NCI-H446 (cell line): ENCODE data around the gene TMEM37.

Experiments used
- DNase-seq, 2 experiments: peaks; one replicate each; lab custom pipeline; 2025; lab: John Stamatoyannopoulos, UW

The TMEM37 gene

DNA sequence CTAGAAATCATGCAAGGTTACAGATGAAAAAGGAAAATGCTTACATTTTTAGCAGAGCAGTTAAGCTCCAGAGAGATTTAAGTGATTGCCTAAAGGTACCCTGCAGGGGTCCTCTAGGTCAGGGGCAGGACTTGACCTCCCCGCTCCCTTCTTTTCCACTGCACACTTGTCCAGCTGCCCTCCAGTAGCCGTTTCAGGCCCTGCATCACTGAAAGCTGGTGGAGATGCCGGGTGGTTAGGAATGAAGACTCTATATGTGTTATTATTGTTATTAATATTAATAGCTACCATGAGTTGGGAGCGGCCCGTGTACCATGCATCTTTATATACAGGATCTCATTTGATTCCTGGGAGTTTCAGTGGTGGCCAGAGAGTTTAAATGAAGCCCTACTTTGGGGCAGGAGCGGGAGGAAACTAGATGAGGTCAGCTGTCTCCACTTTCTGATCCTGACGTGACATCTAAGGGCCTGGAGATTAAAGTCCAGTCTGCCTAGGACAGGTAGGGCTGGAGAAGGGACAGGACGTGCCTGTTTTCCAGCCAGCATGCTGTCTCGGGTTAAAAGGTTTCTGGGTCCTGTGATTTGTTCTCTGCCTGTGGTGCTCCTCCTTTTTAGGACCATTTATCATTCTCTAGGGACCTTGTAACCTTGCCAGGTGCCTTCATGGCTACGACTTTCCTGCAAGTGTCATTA is 2.1 kb downstream of the TMEM37 start:
- DNase-seq: no peak

DNA sequence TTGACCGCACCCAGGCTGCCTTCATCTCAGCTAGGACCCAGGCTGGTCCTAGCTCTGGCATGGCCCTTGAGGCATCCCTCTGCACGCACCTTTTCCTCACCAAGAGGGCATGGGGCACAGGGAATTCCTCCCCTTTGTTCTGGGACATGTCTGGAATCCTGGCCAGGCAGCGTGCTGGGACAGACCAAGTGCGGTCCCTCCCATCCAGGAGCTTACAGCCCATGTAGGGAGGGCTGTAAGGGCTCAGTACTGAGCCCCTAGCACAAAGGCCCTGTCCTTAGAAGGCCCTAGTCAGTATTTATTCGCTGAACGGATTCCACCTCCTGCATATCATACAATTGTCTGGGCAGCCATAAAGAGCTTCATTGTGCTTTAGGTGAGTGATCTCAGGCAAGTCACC is 3.0 kb downstream of the TMEM37 start:
- DNase-seq: no peak

DNA sequence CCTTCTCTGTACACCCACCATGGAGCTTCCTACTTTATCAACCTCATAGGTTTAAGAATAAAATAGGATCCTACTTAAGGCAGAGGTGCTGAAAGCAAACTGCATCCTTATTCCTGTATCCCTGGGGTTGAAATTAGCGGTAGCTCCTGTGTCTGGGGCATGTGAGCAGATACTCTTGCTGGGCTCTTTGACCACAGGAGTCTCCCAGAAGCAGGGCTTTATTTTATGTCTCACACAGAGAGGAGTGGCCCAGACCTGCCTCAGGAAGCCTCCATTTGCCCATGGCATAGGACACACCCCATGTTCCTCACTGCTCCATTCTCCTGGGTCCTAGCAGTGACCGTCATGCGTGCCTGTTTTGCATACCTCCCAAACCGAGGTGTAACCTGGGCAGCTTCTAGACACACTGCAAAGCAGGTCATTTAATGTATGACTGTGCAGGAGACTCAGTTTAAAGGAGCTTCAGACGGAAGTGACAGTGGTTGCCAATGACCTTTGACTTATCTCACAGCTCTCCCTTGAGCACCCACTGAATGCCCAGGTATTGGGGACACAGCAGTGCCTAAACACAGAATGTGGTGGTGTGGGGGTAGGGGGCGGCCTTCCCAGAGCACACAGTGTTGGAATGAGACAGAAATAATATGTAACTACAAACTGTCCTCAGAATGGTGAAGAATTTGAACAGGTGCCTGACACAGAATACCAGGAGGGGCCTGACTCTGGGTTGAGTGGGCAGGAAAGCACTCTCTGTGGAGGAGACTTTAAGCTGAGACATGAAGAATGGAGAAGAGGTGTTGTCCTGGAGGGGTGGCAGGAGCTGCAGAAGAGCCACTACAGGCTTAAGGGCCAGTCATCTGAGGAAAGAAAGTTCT is 3.7 kb downstream of the TMEM37 start:
- DNase-seq: no peak

DNA sequence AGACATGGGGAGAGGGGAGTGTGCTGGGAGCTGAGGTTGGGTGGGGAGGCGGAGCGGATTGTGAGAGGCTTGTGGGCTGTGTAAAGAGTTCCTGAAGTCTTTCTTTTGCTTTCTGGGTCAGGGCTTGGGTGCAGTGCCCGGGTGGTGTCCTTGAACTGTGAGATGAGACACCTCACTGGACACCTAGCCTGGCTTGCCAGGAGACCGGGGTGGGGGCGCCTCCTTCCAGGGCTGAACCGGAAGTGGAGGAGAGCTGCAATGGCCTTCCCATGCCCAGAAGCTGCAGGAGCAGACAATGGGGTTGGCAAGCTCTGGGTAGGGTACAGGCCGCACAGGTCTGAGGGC is 4.3 kb downstream of the TMEM37 start:
- DNase-seq: no peak

DNA sequence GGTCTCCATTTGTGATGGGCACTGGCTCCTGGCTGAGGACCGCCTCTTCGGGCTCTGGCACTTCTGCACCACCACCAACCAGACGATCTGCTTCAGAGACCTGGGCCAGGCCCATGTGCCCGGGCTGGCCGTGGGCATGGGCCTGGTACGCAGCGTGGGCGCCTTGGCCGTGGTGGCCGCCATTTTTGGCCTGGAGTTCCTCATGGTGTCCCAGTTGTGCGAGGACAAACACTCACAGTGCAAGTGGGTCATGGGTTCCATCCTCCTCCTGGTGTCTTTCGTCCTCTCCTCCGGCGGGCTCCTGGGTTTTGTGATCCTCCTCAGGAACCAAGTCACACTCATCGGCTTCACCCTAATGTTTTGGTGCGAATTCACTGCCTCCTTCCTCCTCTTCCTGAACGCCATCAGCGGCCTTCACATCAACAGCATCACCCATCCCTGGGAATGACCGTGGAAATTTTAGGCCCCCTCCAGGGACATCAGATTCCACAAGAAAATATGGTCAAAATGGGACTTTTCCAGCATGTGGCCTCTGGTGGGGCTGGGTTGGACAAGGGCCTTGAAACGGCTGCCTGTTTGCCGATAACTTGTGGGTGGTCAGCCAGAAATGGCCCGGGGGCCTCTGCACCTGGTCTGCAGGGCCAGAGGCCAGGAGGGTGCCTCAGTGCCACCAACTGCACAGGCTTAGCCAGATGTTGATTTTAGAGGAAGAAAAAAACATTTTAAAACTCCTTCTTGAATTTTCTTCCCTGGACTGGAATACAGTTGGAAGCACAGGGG is 5.5 kb downstream of the TMEM37 start:
- no peak for DNase-seq

DNA sequence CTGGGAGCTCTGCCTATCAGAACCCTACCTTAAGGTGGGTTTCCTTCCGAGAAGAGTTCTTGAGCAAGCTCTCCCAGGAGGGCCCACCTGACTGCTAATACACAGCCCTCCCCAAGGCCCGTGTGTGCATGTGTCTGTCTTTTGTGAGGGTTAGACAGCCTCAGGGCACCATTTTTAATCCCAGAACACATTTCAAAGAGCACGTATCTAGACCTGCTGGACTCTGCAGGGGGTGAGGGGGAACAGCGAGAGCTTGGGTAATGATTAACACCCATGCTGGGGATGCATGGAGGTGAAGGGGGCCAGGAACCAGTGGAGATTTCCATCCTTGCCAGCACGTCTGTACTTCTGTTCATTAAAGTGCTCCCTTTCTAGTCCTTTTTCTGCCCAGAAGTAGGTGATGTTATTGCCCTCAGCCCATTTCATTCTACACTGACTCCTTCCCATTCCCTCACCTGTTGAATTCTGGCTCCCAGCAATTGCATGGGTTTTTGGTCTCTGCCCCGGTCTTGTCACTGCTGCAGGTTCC is 6.5 kb downstream of the TMEM37 start:
- DNase-seq: no peak

DNA sequence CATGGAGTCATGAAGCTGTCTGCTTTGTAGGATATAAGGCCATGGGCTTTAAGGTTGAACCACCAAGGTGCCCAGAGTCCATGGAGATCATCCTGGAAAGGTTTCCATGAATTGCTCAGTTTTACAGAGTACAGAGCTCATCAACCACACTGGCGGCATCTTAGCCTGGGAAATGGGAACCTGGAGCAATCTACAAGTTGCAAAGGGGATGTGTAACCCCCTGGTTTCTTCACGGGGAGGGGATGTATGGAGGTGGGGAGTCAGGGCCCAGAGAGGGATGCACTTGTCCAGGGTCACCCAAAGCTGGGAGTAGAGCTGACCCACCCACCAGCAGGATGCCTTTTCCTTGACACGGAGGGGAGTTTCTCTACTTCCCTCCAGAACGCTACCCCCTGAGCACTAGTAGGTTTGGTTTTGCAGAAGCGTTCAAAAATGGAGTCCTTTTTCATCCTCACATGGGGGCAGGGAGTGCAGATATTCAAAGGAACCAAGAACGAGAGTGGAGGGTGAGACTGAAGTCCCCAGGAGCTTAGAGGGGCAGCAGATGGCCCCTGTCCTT is 7.2 kb downstream of the TMEM37 start:
- no peak for DNase-seq

DNA sequence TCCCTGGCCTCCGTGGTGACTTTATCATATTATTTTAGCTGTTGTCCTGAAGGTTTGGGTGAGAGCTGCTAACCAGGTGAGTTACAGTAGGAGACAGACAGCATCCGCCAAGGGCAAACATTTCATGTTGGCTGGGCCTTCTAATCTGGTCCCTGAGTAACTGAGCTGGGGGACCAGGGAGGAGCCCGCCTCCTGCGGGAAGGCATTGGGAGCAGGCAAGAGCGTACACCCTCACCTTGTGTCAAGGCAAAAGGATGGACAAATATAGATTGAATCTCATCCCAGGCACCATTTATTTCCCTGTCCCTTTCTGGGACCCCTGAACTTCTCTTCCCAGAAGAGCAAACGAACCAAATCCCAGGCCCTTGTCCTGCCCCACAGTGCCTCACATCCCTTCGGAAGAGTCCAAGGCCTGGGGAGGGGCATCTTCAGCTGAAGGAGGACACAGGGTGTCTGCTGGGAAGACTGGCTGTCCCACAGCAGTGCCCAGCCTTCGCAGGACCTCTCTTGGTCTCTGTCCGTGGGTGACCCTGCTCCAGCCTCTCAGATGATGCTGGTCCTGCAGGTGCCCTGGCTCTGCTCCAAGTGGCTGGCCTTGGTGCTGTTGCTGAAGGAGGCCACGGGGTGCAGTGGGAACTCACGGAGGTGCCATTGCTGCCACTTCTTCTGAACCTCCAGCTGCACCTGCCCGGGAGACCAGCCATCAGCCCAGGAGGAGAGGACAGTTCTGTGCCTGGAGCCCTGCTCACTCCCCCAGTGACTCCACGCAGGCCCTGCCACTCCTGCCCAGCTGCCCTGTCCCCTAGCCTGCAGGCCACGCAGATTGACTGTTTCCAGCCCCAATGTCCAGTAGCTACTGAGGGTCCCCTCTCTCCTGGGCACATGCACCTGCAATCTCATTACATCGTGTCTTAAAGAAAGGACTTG is 8.2 kb downstream of the TMEM37 start:
- no peak for DNase-seq

DNA sequence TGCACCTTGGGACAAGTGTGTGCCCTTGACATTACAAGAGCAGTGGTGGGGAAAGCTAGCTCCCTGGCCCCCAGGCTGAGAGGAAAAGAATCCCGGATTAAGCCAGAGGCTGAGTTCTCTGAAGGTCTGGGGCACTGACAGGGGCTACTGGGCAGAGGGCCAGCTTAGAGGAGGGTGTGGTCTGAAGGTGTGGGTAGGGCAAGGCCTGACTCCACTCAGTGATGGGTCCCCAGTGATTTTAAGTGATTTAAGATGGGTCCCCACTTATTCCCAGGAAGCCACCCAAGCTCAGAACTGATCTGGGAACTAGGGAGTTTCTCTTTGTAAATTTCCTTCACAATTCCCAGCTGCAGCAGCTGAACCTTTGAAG is 8.8 kb downstream of the TMEM37 start:
- no peak for DNase-seq

DNA sequence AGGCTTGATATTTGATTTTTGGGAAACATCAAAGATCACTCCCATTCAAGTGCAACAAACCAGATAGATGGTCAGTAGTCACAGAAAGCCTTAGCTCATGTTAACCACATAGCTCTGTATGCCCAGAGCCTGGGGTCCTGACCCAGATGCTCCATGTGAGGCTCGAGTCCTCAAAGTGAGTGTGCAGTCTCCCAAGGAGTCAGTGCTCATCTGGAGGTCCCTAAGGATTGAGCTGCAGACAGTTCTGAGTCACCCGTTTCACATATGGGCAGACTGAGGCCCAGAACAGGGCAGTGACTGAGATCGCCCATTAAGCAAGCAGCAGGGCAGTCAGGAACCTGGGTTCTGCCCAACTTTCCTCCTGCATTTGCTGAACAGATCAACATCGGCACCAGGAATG is 9.2 kb downstream of the TMEM37 start:
- no peak for DNase-seq

DNA sequence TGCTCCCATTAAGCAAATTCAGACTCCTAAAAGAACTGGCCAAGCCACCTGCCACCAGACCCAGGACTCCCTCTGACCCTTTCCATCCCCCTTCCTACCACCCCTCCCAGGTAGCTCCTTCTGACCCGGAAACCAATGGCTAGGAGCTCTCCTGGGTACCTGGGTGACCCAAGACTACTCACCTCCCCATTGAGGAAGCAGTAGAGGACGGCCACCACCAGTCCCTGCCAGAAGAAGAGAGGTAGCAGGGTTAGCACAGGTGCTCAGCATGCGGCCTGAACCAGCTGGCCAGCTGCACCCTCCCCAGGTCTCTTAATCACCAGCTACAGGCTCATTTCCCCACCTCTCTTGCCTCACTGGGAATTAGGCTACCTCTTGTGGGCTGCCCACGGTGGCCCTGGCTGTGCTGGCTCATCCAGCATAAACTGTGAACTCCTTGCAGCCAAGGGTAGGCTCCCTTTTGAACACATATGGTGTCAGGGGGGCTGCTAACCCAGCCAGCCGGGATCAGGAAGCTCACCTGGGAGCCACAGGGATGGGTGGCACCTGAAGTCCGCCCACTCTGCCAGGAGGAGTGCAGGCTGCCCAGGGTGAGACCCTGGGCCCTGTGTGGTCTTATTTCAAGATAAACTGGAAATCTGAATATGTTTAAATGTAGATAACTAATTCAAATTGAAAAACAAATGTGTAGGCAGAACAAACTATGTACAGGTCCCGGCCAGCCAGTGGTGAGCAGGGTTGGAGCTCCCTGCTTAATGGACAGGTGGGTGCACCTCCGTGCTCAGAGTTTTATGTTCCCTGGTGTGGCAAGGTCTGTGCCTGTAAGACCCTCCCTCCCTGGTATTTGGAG is 9.9 kb downstream of the TMEM37 start:
- no peak for DNase-seq

DNA sequence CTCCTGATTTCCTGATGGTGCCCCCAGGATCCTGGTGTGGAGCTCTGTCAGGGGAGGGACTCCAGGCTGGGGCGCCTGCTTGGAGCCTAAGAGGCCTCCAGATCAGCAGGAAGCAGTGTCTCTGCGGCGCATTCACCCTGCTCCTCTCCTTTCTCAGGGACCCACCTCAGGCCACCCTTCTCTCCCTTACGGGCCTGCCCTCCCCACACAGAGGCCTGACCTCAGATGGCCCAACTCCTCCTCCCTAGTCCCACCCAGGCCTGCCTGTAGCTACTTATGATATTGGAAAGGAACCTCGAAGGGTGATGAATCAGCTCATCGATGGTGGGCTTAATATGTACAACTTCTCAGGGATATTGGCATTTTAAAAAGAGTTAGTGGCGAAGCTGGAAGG is 10.6 kb downstream of the TMEM37 start:
- no peak for DNase-seq

DNA sequence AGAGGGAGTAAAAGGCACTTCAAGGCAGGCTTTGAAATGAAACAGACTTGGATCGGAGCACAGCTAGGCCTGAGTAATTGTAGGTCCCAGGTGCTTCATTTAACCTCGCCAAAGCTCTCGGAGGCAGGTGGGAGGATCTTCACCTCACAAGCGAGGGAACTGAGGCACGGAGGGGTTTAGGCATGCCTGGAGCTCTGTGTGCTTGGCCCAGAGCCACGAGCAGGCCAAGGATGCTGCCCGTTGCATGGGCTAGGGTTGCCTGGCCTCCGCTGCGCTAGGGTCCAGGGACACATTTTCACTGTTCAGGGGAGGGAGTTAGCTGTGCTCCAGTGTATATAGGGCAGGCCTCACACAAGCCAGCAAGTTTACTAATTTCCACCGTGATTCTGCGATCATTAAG is 11.2 kb downstream of the TMEM37 start:
- DNase-seq: no peak

DNA sequence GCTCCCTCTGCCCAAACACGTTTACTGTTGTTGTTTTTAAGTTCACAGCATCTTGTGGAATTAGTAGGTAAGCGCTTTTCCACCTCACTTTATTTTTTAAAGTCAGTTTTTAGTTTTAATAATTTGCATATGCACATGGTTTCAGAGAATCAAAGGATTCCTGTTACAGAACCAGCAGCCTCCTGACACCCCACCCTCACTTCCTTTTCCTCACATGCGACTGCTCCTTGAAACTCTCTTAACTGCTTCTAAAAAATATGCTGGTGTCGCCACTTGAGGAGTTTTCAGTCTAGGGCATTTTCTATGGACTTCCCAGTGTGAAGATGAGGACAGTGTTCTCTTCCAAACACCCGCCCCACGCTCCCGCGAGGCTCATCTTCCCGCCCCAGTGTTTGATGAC is 14.4 kb downstream of the TMEM37 start:
- no peak for DNase-seq

DNA sequence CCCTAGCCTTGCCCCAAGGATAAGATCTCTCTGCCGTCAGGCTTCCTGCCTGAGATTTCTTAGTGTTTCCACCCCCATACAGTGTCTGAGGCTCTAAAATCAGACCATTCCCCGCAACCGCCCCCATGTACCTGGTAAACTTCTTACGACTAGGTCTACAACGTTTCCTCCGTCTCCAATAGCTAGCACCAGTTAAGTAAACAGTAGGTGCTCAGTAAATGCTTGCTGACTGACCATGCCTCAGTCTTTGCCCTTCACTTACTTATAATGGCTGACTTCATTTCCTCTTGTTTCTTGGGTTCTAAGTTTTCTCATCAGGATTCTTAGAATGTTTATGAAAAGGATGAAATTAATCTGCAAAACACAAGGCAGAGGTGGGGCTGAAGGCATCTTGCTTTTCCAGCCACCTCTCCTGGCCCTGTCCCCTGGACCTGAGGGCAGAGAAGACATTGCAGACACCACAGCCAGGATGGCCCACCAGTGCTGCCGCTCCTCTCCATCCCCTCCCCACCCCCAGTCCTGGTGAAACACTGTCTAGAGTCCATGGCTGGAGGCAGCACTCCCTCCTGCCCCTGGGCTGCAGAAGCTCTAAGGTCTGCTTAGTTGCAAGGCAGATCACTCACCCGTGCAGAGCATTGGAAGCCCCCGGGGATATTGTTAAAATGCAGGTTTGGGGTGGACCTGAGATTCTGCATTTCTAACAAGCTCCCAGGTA is 16.9 kb downstream of the TMEM37 start:
- DNase-seq: no peak

DNA sequence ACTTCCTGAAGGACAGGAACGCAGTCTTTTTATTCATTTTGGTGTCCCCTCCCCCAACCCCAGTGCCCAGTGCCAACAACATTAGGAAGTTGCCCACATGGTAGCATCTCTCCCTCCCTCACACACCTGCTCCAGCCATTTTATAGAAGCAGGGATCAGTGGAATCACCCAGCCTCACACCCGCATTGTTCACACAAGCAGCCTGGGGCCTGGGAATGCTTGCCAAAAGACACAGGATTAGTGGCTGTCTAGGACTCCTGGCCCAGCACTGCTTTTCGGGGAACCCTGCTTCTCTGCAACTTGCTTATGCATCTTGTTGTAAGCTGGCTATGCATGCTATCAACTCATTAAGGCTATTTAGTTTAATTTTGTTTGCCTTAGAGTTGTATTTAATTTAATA is 17.9 kb downstream of the TMEM37 start:
- no peak for DNase-seq

DNA sequence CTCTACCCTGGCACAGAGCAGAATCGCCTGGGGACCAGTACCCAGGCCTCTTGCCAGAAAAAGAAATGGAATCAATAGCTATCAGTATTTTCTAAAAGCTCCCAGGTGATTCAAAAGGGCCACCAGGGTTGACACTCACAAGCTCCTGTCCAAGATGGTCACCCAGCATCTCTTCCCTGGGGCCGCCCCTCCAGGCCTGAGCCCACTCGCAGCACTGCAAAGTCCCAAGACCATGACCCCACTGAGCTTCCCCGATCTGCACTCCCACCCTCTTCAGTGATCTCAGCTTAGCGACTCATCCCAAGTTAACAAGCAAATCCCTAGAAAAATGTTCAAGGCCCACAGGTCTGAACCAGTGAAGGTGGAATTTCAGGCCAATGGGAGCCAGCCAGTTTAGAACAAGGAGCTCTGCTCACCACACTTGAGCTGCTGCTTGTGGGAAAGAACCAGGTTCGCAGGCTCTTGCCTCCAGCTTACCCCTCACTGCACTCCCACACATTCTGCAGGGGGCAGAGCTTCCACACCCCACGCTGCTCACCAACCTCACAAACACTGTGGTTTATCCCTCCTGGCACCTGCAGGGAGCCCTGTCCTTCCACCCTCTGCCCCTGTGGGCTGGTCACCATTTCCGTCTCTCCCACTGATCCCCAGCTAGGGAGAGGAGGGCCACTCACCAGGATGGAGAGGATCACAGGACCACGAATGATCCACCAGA is 19.8 kb downstream of the TMEM37 start:
- no peak for DNase-seq

DNA sequence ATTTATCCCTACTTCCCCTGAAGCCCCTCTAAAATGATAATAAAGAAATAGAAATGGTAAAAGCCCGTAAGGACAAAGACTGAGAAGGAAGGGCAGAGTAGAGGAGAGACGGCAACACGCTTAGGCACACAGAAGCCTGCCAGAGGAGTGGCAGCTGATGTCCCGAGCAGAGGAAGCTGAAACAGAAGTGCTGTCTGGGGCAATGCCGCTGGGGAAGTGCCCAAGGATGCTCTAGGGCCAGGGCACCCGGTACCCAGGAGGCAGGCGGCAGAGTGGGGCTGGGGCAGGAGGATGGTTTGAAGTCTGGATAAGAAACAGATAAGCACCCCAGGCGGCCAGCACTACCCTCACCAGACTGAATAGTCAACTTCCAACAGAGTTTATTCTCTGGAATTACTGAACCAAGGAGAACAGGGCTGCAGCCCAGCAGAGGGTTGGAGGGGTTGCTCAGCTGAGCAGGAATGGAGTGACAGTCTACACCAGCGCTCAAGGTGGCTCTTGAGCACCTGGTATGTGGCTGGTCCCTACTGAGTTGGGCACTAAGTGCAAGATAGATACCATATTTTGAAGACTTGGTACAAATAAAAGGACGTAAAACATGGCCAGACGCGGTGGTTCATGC is 22.4 kb downstream of the TMEM37 start:
- DNase-seq: no peak
